ENCODE measurements around the gene RNF212.

RNF212 gene

DNA sequence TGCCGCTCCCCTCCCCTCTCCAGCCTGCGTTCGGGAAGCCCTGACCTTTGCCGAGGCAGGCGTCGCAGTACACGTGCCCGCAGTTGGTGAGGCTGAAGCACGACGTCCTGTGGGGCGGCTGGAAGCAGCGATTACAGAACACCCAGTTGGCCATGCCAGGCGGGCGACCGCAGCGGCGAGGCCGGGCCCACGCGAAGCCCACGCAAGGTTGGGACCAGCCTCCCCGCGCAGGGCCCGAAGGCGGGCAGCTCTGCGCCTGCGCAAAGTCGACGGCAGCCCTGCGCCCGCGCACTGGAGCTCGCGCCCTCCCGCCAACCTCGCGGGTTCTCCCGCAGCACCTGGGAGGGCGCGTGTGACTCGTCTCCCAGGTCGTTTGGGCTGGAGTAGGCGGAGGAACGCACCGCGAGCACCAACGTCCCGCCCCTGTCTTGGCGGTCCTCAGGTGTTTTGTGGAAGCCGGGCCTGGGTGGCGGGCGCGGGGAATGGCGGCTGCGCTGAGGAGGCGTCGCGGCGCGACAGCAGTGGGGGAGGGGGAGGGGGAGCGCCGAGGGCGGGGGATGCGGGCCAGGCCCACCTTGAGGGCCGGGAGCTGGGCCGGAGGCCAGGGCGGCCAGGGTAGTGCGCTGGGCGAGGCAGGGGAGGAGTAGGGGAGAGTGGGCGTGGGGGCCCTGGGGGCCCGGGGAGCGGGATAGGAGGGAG lies at the start of gene RNF212:
TSS of gene RNF212 (minus strand) at position 254 of the 699 bp plus-strand sequence. CDS start at position 154, 100 bp downstream.
- no peak for TF ChIP-seq CEBPB (IDR thresholded peaks at IDR 0.05)
- TF ChIP-seq TEAD4 (IDR thresholded peaks at IDR 0.05) = no peak
- TF ChIP-seq ZBTB7A (IDR thresholded peaks at IDR 0.05; ENCODE audit: low read depth) = no peak
- TF ChIP-seq FOXM1 (IDR thresholded peaks at IDR 0.05; ENCODE audit: borderline replicate concordance, low read depth) = no peak
- no peak for TF ChIP-seq YY1 (IDR thresholded peaks at IDR 0.05; ENCODE audit: low read depth)
- TF ChIP-seq NFIC (IDR thresholded peaks at IDR 0.05) = no peak
- TF ChIP-seq RAD21 (IDR thresholded peaks at IDR 0.05; ENCODE audit: low read depth) = no peak
- TF ChIP-seq USF1 (IDR thresholded peaks at IDR 0.05) = no peak

- TF ChIP-seq TEAD4 (IDR thresholded peaks at IDR 0.05) (no peak), EGR1 (IDR thresholded peaks at IDR 0.05) (no peak), YY1 (IDR thresholded peaks at IDR 0.05; ENCODE audit: low read depth) (no peak), ZBTB7A (IDR thresholded peaks at IDR 0.05; ENCODE audit: low read depth) (no peak)
- TF ChIP-seq, protein P1, sequence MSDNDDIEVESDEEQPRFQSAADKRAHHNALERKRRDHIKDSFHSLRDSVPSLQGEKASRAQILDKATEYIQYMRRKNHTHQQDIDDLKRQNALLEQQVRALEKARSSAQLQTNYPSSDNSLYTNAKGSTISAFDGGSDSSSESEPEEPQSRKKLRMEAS (IDR thresholded peaks at IDR 0.05) = no peak
Observed at GRCh38 chr4:1160351-1160750, 47.0 kb upstream of the RNF212 start.

GRCh38 chr4:1156069-1156468 lies 42.7 kb upstream of the RNF212 start:
- TF ChIP-seq TEAD4 (IDR thresholded peaks at IDR 0.05) (no peak), TAF1 (IDR thresholded peaks at IDR 0.05; ENCODE audit: low read depth) (no peak), CEBPB (IDR thresholded peaks at IDR 0.05) (no peak), NFIC (IDR thresholded peaks at IDR 0.05) (no peak), EGR1 (IDR thresholded peaks at IDR 0.05) (no peak)

GRCh38 chr4:1155314-1155713 lies 42.0 kb upstream of the RNF212 start:
- TF ChIP-seq RAD21 (IDR thresholded peaks at IDR 0.05; ENCODE audit: low read depth) = no peak
- TF ChIP-seq, protein P2, sequence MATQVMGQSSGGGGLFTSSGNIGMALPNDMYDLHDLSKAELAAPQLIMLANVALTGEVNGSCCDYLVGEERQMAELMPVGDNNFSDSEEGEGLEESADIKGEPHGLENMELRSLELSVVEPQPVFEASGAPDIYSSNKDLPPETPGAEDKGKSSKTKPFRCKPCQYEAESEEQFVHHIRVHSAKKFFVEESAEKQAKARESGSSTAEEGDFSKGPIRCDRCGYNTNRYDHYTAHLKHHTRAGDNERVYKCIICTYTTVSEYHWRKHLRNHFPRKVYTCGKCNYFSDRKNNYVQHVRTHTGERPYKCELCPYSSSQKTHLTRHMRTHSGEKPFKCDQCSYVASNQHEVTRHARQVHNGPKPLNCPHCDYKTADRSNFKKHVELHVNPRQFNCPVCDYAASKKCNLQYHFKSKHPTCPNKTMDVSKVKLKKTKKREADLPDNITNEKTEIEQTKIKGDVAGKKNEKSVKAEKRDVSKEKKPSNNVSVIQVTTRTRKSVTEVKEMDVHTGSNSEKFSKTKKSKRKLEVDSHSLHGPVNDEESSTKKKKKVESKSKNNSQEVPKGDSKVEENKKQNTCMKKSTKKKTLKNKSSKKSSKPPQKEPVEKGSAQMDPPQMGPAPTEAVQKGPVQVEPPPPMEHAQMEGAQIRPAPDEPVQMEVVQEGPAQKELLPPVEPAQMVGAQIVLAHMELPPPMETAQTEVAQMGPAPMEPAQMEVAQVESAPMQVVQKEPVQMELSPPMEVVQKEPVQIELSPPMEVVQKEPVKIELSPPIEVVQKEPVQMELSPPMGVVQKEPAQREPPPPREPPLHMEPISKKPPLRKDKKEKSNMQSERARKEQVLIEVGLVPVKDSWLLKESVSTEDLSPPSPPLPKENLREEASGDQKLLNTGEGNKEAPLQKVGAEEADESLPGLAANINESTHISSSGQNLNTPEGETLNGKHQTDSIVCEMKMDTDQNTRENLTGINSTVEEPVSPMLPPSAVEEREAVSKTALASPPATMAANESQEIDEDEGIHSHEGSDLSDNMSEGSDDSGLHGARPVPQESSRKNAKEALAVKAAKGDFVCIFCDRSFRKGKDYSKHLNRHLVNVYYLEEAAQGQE (IDR thresholded peaks at IDR 0.05; ENCODE audit: low read depth) = no peak
- TF ChIP-seq ZBTB7A (IDR thresholded peaks at IDR 0.05; ENCODE audit: low read depth) = no peak
- TF ChIP-seq TCF12 (IDR thresholded peaks at IDR 0.05; ENCODE audit: low read depth) = no peak
- no peak for TF ChIP-seq EP300 (IDR thresholded peaks at IDR 0.05; ENCODE audit: borderline replicate concordance)
- no peak for TF ChIP-seq FOXM1 (IDR thresholded peaks at IDR 0.05; ENCODE audit: borderline replicate concordance, low read depth)
- no peak for TF ChIP-seq TEAD4 (IDR thresholded peaks at IDR 0.05)
- no peak for TF ChIP-seq NFIC (IDR thresholded peaks at IDR 0.05)
- TF ChIP-seq, protein P1 (IDR thresholded peaks at IDR 0.05) = no peak
- no peak for TF ChIP-seq EGR1 (IDR thresholded peaks at IDR 0.05)
- TF ChIP-seq CREB1 (IDR thresholded peaks at IDR 0.05; ENCODE audit: low read depth) = no peak
- TF ChIP-seq TAF1 (IDR thresholded peaks at IDR 0.05; ENCODE audit: low read depth) = no peak
- no peak for TF ChIP-seq YY1 (IDR thresholded peaks at IDR 0.05; ENCODE audit: low read depth)
- no peak for TF ChIP-seq CEBPB (IDR thresholded peaks at IDR 0.05)
- TF ChIP-seq USF1 (IDR thresholded peaks at IDR 0.05) = no peak

DNA sequence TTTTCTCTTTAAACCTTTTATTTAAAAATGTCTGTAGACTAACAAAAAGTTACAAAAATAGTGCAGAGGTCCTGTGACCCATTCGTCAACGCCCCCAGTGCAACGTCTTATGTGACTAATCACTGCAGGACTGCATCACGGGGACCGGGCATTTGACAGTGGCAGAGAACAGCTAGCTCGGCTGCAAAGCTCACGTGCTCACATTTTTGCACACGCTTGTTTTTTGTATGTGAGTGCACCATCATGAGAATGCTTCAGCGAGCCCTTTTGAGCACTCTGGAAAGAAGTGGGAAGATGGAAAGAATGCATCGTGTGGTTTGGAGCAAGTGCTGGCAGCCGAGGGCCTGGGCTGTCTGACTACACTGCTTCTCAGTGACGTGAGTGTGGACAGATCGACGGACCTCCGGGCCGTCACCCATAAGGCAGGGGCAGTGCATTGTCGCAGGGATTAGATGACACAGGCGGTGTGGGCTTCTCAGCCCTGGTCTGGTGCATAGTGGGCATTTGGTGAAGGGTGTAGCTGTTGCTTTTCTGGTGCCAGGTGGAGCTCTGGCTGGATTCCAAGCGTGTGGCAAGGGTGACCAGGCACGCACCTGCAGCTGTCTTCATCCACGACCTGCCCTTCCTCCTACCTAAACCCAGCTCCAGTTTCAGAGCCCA lies 41.3 kb upstream of the RNF212 start:
- no peak for TF ChIP-seq TAF1 (IDR thresholded peaks at IDR 0.05; ENCODE audit: low read depth)
- TF ChIP-seq, protein P1 (IDR thresholded peaks at IDR 0.05) = peak; percentile 35; the same call in 1 of the 2 replicates

DNA sequence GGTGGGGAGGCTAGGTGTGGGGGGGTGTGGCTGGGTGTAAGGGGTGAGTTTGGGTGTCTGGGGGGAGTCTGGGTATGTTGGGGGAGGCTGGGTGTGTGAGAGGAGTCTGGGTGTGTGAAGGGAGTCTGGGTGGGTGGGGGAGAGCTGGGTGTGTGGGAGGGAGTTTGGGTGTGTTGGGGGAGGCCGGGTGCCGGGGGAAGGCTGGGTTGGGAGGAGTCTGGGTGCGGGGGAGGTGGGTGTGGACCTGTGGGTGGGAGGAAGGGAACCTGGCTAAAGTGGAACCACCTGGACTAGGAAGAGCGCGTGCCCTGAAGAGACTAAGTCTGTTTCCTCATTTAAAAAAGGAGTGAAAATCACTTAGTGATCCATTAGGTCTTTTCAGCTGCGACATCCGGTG lies 40.8 kb upstream of the RNF212 start:
- TF ChIP-seq, protein P1 (IDR thresholded peaks at IDR 0.05) = no peak
- no peak for TF ChIP-seq ZBTB7A (IDR thresholded peaks at IDR 0.05; ENCODE audit: low read depth)
- no peak for TF ChIP-seq FOXM1 (IDR thresholded peaks at IDR 0.05; ENCODE audit: borderline replicate concordance, low read depth)
- TF ChIP-seq YY1 (IDR thresholded peaks at IDR 0.05; ENCODE audit: low read depth) = no peak
- TF ChIP-seq CEBPB (IDR thresholded peaks at IDR 0.05) = no peak
- no peak for TF ChIP-seq NFIC (IDR thresholded peaks at IDR 0.05)
- no peak for TF ChIP-seq EGR1 (IDR thresholded peaks at IDR 0.05)
- no peak for TF ChIP-seq TCF12 (IDR thresholded peaks at IDR 0.05; ENCODE audit: low read depth)
- TF ChIP-seq, protein P2 (IDR thresholded peaks at IDR 0.05; ENCODE audit: low read depth) = no peak
- TF ChIP-seq RAD21 (IDR thresholded peaks at IDR 0.05; ENCODE audit: low read depth) = no peak
- TF ChIP-seq CREB1 (IDR thresholded peaks at IDR 0.05; ENCODE audit: low read depth) = no peak
- no peak for TF ChIP-seq EP300 (IDR thresholded peaks at IDR 0.05; ENCODE audit: borderline replicate concordance)
- no peak for TF ChIP-seq USF1 (IDR thresholded peaks at IDR 0.05)
- TF ChIP-seq TEAD4 (IDR thresholded peaks at IDR 0.05) = no peak
- TF ChIP-seq TAF1 (IDR thresholded peaks at IDR 0.05; ENCODE audit: low read depth) = no peak

All from Ishikawa (cell line).